GM12873 (cell line): Measurements from ENCODE around the gene KCTD16.

Experiments used
- CTCF ChIP-seq: IDR thresholded peaks from 2 replicates; pipeline ENCODE4 v1.5.1; 2012; ENCODE audit warnings: low read depth, mild to moderate bottlenecking, moderate library complexity, low read length, control low read depth; ENCODE audit not compliant: insufficient read depth; ENCODE audit errors: missing control alignments

The KCTD16 gene

GRCh38 chr5:144318011-144318410, 147.3 kb downstream of the KCTD16 start:
- no peak for TF ChIP-seq CTCF

- no peak for TF ChIP-seq CTCF
Measured at GRCh38 chr5:144318460-144318859, 147.8 kb downstream of the KCTD16 start.

- no peak for TF ChIP-seq CTCF
Measured at GRCh38 chr5:144323181-144323580, 152.5 kb downstream of the KCTD16 start.

- no peak for TF ChIP-seq CTCF
Measured at GRCh38 chr5:144325532-144325931, 154.9 kb downstream of the KCTD16 start.

- TF ChIP-seq CTCF = no peak
Measured at GRCh38 chr5:144328494-144328893, 157.8 kb downstream of the KCTD16 start.

GRCh38 chr5:144328980-144329379, 158.3 kb downstream of the KCTD16 start:
- TF ChIP-seq CTCF = no peak

GRCh38 chr5:144329681-144330080, 159.0 kb downstream of the KCTD16 start:
- TF ChIP-seq CTCF = no peak

- no peak for TF ChIP-seq CTCF
Measured at GRCh38 chr5:144331361-144331760, 160.7 kb downstream of the KCTD16 start.
